Ammon's horn (tissue), 1 donor: ENCODE results near the gene TOMM7.

Experiments
- DNase-seq: peaks from one replicate; pipeline ENCODE4 v3.0.0-alpha.2; 2016; ENCODE audit warnings: low spot score

TOMM7 gene

DNA sequence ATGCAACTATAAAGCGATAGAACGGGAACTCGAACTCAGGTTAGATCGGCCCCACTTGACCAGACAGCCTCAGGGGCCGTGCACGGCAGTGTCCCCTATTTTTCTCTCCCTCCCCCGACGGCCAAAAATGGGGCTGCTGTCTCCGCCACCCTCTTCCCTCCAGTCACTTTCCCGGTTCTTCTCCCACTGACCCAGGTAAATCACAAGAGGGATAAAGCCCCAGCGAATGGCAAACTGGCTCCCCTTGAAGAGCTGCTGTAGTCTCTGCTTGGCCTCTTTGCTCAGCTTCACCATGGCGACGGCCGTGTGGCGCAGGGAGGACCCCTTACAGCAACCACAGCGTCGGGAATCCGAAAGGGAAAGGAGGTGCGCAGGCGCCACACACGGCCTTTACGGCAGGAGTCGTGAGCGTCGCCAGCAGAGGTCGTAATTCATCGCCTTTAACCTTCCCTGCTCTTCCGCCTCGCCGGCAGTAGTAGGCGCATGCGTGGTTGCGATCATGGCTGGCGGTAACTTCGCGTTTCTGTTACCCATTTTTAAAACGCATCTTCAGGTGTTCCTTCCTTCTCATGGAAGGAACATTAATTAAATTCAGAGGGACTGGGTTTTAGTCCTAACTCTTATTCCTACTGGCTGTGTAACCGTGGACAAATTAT is at the start of gene TOMM7:
TSS of gene TOMM7 (minus strand) at position 364 of the 656 bp plus-strand sequence. CDS start at position 294, 70 bp downstream.
- DNase-seq: peak; percentile 98

DNA sequence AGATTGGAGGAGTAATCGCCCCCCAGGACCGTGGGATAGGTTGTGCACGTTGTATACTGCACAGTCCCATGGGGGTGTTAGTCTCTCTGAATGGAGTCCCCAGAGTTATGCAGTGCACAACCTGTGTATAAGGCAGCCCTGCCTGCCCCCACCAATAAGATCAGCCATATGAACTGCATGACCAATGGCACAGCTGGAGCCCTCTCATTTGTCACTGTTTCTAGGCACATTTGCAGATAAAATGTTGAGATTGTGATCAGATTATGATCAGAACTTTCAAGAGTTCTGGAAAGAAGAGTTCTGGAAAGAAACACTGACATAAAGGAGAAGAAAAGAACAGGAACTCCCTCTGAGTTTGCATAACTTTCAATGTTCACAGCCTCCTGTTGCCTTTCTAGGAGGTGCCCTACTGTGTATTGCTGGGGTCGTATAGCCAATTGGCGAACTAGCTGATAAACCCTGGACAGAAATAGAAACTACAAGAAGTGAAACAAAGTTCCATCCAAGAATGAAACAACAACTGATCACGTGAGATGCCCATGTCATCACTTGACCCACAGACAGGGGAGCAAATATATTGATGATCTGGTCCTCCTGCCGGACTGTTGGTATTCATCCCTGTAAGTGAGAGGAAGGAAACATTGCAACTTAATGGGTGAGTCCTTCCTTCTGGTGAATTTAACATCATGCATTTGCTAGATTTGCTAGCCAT is 49.6 kb upstream of the TOMM7 start:
- no peak for DNase-seq

DNA sequence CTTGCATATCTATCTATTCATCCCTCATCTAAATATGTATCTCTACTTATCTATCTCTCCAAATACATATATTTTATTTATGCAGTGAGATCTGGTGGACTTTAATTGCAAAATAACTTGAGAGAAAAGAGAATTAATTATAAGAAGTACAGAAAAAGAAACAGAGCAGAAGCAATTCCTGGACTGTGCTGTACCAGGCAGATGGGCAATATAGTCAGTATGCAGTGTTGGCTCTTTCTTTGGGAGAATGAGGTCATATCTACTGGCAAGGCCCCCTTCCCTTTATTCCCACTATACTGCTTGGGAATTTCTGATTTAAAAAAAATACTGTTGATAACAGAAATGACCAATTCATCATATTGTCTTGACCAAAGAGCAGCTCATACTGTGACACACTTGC is 49.0 kb upstream of the TOMM7 start:
- DNase-seq: no peak

DNA sequence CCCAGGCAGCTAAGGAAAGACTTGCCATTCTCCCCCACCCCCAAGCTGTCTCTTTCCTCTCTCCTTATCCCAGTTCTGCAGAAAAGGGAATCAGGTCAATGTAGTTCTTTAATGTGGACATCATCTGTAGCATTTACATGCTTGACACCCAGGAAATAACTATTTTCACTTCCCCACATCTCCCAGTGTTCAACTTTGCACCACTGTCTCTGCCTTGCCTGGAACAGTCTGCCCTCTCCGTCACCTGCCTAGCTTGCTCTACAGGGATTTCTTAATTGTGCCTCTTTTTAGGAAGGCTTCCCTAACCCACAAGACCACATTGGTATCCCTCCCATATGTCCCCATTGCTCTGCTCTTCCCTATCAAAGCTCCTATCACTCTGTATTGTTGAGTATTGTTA is 45.9 kb upstream of the TOMM7 start:
- DNase-seq: no peak

DNA sequence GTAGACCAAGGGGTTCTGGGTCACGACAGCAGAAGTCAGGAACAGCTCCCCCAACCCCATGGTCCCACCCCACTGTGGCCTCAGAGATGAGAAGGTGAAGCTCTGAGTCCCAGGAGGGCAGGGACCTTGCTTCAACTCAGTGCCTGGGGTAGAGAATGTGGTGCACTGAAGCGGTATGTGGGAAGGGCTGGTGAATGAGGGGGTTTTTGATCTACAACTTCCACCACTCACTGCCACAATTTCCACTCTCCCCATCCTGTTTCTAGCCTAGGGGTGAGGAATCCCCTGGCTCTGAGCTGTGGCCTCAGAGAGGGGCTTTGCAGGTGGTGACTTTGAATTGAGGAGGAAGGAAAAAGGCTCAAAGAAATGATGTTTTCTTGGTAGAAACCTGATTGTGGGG is 44.9 kb upstream of the TOMM7 start:
- DNase-seq: no peak

DNA sequence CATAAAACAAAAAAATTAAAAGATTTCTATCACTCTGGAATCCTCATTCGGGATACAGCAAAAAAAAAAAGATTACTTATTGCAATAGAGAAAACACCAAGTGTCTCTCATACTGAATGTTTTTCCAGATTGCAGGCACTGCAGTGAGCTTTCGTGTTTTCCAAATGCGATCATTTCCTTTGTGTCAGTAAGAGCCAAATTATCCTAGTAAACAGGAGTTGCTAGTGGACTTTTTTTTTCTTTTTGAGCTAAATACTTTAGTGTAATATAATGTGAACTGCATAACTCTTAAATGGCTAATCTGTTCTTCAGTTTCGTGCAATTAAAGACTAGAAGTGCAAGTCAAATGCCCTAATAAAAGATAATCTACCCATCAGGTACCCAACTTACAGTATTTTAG is 44.4 kb upstream of the TOMM7 start:
- no peak for DNase-seq

DNA sequence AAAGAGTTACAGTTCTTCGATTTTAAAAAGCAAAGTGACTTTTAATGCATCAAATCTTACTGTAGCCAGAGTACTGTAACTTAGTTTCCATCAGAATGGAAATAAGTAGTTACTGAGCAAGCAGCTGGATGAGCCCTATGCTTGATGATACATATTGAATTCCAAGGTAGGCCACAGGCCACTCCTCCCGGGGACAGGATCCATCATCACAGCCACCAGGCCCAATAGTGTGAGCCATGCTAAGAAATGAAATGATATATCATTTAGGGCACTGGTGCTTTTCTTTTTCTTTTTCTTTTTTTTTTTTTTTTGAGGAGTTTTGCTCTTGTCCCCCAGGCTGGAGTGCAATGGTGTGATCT is 42.9 kb upstream of the TOMM7 start:
- no peak for DNase-seq

DNA sequence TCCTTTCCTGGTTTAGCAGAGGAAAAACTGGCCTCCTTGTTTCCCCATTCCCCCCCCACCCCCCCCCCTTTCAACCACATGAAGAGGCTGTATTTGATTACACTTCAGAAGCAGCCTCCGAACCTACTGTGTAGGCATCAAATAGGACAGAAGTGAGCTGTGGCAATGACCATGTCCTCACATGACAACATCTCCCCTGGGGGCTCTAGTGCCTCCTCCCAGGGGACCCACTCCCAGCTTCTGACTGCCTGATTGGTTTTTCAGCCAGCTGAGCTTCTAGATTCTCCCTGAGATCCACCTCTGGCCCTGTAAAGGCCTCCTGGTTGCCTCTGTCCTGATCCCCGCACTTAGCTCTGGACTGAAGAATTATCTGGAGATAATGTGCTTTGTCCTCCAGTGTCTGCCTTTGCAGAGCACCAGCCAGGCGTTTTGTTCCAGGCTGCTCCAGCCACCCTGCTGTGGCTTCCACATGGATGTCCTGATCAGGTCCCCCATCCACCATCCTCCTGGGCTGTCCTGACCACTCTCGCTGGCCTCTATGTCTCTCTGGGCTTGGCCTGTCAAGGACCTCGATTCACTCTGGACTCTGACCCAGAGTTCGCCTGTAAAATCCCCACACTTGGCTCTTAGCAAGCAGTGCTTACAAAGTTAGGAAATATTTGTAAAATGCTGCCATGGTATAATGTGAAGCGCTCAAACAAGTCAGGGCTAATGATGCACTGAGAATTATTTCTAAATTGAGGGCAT is 42.4 kb upstream of the TOMM7 start:
- no peak for DNase-seq

DNA sequence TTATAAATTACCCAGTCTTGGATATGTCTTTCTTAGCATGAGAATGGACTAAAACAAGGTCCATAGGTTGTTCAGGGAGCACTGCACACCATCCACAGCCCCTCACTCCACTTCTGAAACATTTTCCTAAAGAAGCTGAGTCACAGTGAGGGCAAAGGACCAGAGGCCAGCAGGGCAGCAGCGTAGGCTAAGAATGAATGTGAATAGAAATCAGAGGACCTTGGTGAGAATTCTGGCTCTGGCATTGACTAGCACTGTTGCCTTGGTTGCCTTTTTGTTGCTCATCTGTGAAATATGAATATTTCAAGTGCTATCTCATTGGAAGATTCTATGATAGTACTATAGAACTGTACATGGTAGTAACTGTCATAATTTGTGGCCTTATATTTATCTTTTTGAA is 41.7 kb upstream of the TOMM7 start:
- DNase-seq: no peak

DNA sequence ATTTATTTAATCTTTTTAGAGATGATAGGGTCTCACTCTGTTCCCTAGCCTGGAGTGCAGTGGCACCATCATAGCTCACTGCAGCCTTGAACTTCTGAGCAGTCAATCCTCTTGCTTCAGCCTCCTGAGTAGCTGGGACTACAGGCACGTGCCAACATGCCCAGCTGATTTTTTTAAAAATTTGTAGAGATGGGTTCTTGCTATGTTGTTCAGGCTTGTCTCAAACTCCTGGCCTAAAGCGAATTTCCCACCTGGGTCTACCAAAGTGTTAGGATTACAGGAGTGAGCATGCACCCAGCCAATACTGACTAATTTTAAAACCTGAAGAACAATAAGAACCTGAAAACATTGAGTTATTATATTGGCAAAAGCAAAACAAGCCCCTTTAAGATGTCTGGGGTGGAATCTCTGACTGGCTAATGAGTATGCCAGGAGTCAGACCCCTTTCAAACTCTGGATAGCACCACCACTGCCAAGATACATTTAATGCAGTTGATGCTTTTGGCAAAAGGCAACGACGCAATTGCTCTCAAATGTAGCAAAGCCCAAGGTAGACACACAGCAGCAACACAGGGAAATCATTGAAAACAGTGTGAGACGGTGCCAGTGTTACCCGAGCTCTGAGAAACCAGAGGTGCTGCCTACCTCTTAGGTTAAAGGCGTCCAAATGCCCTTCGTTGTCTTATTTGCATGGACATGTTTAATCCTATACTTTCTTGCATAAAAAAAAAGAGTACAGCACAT is 40.7 kb upstream of the TOMM7 start:
- DNase-seq: no peak

DNA sequence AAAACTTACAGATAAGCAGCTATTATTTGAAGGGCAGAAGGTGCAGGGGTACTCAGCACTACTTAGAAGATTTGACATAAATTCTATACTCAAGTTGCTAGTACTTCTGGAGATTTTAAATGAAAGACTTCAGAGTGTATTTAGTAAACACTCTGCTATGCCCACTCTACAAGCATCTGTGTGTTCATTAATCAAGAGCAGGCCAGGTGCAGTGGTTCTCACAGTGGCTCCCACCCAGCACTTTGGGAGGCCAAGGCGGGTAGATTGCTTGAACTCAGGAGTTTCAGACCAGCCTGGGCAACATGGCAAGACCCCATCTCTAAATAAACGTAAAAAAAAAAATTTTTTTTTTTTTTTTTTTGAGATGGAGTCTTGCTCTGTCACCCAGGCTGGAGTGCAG is 38.9 kb upstream of the TOMM7 start:
- DNase-seq: no peak

DNA sequence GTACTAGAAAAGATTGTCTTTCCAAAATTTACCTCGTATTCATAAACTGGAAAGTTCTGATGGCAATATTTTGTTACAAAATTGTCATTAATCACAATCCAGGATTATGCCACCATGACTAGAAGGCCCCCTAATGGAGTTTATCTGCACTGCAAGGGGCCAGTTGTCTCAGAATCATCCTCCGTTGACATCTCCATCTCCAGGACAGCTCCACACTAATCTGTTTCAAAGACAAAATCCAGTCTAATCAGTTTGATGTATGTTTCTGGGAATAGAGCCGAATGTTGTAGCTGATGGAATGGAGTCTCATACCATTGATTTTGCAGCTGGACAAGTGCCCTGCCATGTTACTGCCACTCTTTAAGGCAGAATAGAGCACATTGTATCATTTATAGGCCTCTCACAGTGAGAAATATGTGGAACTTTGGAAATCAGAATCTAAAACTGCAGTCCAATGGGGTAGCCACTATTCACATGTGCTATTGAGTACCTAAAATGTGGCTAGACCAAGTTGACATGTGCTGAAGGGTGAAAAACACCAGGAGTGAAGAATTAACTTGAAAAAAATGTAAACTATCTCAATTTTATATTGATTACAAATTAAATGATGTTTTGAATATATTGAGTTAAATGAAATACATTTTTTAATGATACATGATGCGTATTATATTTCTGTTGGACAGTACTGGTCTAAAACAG is 38.3 kb upstream of the TOMM7 start:
- no peak for DNase-seq

DNA sequence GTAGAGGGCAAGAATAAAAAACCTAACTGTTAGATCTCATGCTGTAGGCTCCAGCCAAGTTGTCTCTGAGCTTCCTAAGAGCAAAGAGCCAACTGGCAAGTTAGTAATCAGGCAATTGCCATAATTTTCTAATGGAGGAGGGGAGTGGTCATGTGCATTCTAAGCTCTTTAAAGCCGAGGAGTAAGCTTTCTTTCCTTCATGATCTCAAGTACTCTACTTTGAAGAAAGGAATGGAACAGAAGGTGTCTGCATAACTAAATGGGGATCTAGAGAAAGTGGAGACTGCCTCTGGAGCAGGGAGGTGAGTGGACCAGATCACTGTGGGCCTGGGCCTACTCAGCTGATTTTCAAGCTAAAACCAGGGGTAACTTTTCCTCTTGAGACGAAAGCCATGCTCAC is 37.7 kb upstream of the TOMM7 start:
- no peak for DNase-seq

DNA sequence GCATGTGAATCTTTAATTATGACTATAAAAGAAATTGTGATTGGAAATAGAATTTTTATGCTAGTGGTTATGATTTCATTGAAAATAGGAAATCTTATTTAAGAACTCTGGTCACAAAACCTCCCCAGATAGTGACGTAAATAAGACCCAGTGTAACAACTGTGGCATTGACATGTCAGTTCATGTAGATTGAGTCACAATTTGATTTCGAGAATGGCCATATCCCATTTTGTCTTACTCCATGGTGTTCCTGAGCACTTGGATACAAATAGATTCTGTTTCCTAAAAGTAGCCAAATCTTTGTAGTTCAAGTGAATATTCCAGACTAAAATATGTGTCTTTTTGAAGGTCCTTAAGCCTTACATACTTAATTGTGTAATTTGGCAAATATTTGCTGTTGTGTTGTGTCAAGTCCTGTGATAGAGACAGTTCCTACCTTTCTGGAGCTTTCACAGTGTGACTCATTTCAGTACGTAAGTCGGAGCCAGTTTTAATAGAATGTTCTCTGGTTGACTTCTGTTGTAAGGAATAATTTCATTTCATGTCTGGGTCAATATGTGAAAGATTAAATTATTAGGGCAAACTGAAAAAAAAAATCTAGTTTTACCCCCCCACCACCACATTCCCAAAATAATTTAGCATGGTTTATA is 37.1 kb upstream of the TOMM7 start:
- DNase-seq: no peak

DNA sequence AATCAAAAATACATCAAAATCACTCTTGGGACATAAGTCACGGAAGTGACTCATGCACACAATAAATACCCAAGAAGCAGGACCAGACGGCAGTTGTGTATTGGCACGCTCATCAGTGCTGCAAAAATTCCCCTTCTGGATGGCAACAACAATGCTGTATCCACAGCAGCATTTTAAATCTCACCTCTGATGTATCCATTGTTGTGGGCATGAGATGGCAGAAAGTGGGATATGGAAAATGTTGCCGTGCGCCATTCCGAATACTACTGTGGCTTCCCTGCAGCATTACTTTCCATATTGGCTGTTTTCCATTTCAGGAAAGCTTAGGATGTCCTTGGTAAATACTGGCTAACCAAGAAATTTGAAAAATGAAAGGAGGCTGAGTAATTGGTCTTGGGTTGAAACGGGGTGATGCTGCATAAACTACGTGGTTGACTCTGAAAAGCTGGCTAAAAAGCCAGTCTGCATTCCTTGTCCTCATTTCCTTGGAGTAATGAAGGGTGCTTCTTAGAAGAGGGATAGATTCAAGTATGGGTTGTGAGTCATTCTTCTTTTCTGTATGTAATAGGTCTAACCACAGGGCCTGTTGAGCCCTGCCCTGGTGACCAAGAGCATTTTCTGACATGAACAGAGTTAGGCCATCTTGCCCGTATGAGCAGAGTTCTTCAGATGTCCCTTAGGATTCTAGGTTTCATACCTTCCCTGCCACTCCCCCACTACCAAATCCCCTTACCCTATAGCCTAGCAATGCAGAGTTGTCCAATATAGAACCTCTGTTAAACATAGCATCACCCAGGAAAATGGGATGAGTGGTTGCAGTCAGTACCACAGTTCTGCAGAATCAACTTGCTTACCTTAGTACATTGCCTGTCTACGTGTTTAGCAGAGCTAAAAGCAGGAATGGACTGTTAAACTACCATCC is 36.3 kb upstream of the TOMM7 start:
- no peak for DNase-seq

DNA sequence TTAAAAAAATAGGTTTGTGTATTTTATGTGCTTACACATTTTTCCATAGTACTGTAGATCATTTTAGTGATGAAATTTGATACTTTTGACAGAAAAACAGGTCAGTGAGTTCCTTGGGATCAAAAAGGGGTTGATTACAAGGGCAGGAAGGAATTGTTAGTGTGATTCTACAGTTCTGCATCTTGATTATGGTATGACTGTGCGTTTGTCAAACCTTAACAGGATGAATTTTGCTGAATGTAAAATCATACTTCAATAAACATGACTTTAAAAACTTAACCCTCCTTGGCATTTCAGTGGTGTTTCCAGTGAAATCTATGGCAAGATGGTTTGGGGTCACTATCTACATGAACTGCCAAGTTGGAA is 35.6 kb upstream of the TOMM7 start:
- no peak for DNase-seq

DNA sequence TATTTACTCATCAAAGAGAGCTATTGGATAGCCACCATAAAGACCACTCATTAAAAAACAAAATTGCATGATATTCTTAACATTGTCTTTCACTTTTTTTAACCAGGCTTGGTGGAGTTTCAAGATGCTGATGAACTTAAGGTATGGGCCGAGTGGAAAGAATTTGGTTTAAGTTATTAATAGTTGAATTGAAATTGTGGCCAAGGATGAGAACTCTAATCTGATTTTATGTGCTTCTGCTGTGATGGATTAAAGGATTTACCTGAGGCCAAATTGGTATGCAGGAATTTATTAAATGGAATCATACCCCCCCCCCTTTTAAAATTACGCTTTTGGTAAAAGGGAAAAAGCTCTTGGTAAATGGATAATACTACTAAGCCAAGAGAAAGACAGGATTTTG is 33.8 kb upstream of the TOMM7 start:
- DNase-seq: no peak

DNA sequence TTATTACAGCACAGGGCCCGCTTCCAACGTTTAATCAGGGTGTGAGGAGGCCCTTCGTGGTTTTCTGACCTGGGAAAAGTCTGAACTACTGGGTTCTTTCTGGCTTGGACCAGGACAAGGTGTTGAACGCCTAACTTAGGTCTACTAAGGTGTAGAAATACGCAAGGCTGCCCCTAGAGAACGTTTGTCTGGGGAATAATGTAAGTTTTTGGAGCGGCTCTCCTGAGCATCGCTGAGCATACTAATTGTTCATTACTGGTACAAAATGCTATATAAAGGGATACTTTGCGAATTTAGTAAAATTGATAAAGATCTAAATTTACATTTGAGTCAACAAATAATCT is 32.4 kb upstream of the TOMM7 start:
- no peak for DNase-seq

DNA sequence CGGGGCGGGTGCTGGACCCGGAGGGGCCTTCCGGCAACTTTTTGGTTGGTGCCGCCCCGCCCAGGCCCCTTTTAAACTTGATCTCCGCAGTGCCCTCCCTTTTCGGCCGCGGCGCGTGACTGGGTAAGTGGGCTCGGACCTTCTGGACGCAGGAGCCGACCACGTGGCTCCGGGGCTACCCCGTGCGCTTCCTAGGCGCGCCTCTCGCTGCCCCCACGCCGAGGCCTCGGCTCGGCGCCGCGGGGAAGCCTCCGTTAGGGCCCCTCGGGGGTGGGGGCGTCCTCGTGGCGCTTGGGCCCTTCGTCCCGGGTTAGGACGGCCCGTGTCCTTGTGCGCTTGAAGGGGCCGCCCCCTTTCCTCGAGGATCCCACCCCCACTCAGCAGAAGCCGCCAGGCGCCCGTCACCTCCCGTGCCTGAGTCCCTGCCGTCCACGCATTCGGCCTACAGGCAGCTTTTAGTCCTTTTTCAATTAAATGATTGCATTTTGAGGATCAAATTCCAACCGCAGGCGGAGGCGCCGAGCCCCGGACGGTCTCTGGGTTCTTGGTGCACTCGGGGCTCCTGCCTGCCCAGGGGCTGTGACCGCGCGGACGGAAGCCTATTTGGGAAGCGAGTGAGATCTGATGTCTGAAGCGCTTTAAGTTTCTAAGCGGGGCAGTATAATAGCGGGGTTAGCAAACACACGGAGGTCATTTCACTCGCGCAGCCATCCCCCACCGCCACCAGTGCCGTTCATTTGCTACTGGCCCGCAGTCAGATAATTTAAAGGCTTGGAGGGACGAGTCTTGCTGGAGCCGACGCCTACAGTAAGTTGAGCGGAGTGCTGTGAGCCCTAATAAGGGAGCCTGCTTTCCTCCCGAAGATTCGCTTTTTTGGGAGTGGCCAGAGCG is 31.8 kb upstream of the TOMM7 start:
- peak; percentile 71 for DNase-seq
